Measurements from ENCODE around the gene ARL9. TPM values are rescaled to one million over a fixed set of nuclear protein-coding genes. Genes with fewer than 3 reads are reported as not detected.

ARL9 gene
- total and polyA plus RNA-seq, 9 of the 15 experiments (the other 6 are each of a cell fraction or from before 2014, with no cell fraction given) = 0.10 to 0.15 (median 0.11) TPM; not detected in 6

- no TSS peak for BruUV-seq (replicated peaks)
- H3K79me2 ChIP-seq (ENCODE audit: control insufficient read depth, insufficient read depth, low read length) = peaks cover 51% of the 10 kb centered on the region
- CTCF ChIA-PET (ENCODE audit: low intra/inter-chr PET ratio) = no interaction called here
Observed at GRCh38 chr4:56462157-56462556, 43.4 kb upstream of the ARL9 start.

More at GRCh38 chr4:56462157-56462556, 43.4 kb upstream of the ARL9 start:
- DNase-seq (ENCODE audit: extremely low read depth in 1 of 4, low spot score in 3 of 4) = no peak
- TF ChIP-seq TFAM (CRISPR knock-in tag; conservative IDR thresholded peaks at IDR 0.05) = no peak
- peak; percentile 31; the same call in 1 of the 2 replicates for TF ChIP-seq PML (IDR thresholded peaks at IDR 0.05; ENCODE audit: low read length)
- no peak for TF ChIP-seq TCF15 (CRISPR knock-in tag; IDR thresholded peaks at IDR 0.05)
- no peak for TF ChIP-seq ZNF583 (CRISPR knock-in tag; IDR thresholded peaks at IDR 0.05)
- TF ChIP-seq USF2 (CRISPR knock-in tag; IDR thresholded peaks at IDR 0.05) = no peak
- TF ChIP-seq POLR2B (IDR thresholded peaks at IDR 0.05; ENCODE audit: low read depth, partially characterized antibody) = peak; percentile 60
- TF ChIP-seq ZNF717 (CRISPR knock-in tag; IDR thresholded peaks at IDR 0.05) = no peak
- TF ChIP-seq SMAD1 (IDR thresholded peaks at IDR 0.05; ENCODE audit: low read depth, low read length, partially characterized antibody) = no peak
- peak; percentile 62; the same call in 1 of the 2 replicates for TF ChIP-seq SUPT5H (IDR thresholded peaks at IDR 0.05)
- Histone ChIP-seq H3K4me3 (no peak overlapping the region), H2AFZ (ENCODE audit: low read depth, low read length) (no peak overlapping the region), H3K27ac (ENCODE audit: extremely low read depth, low read depth, low read length) (no peak overlapping the region), H3K4me1 (replicated peaks in 1 of 2; ENCODE audit: control insufficient read depth in 2 of 2, insufficient read depth in 2 of 2, low read length in 2 of 2) (peaks cover 0 to 15% of the 10 kb centered on the region in 2 experiments; a peak in 3 of 5 replicates), H3K9me1 (ENCODE audit: control insufficient read depth, insufficient read depth, low read length) (no peaks in the 10 kb centered on the region), H4K20me1 (replicated peaks; ENCODE audit: control insufficient read depth, insufficient read depth, low read length) (0 out of 2 replicates have a peak, but pooled peaks cover 4% of the 10 kb centered on the region), H3K36me3 (ENCODE audit: control insufficient read depth, insufficient read depth, low read length) (peaks cover 75% of the 10 kb centered on the region), H3K9ac (ENCODE audit: insufficient read depth in 1 of 2, low read depth in 2 of 2, low read length in 2 of 2) (no peak overlapping the region), H3K4me2 (ENCODE audit: insufficient read depth, low read length) (no peak overlapping the region), H3K9me3 (replicated peaks; ENCODE audit: control insufficient read depth, insufficient read depth, low read depth, low read length) (no peaks in the 10 kb centered on the region), H3K27me3 (ENCODE audit: control insufficient read depth in 2 of 2, insufficient read depth in 2 of 2, low read length in 2 of 2) (no peaks in the 10 kb centered on the region)
- POLR2A ChIA-PET = interaction anchor here (1.4 to 1.7 kb wide), 2 partner anchors 10 to 23 kb away, joined by 4 to 8 read pairs; no protein-coding TSS in a partner anchor
- no peak for ATAC-seq
- in situ Hi-C loops (cut with MboI) (no loop called here), intact Hi-C loops (cut with micrococcal nuclease) (no loop called here)
- no peak for FAIRE-seq

Measured in K562 (cell line).